Limb (tissue), 2 donors: ENCODE measurements around the gene ERGIC1.
"Not testable (repeated sequence)": the region's sequence is repeated elsewhere in the genome, so short reads cannot be mapped to it uniquely, and the experiment has no call there.

ENCODE experiments used
- DNase-seq, 2 donors: peaks; one replicate each; pipeline ENCODE4 v3.0.0-alpha.2; 2016; ENCODE audit errors: extremely low spot score in 2 of 2

The ERGIC1 gene

GRCh38 chr5:172846249-172846648 lies 12.2 kb downstream of the ERGIC1 start:
- no peak for DNase-seq

- DNase-seq = peak in 1 of 2 donors; percentile 7
Measured at GRCh38 chr5:172846677-172847076, 12.6 kb downstream of the ERGIC1 start.

DNA sequence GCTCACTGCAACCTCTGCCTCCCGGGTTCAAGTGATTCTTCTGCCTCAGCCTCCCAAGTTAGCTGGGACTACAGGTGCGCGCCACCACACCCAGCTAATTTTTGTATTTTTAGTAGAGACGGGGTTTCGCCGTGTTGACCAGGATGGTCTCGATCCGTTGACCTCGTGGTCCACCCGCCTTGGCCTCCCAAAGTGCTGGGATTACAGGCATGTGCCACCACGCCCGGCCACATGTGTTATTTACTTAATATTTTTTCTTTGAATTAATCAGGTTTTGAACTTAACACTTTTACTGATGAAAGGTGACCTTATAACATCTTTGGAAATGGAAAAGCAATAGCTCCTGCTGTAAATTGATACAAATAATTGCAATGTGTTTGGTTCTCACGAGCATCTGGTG lies 13.5 kb downstream of the ERGIC1 start:
- DNase-seq = not testable (repeated sequence)

- no peak for DNase-seq
Measured at GRCh38 chr5:172848419-172848818, 14.4 kb downstream of the ERGIC1 start.

DNA sequence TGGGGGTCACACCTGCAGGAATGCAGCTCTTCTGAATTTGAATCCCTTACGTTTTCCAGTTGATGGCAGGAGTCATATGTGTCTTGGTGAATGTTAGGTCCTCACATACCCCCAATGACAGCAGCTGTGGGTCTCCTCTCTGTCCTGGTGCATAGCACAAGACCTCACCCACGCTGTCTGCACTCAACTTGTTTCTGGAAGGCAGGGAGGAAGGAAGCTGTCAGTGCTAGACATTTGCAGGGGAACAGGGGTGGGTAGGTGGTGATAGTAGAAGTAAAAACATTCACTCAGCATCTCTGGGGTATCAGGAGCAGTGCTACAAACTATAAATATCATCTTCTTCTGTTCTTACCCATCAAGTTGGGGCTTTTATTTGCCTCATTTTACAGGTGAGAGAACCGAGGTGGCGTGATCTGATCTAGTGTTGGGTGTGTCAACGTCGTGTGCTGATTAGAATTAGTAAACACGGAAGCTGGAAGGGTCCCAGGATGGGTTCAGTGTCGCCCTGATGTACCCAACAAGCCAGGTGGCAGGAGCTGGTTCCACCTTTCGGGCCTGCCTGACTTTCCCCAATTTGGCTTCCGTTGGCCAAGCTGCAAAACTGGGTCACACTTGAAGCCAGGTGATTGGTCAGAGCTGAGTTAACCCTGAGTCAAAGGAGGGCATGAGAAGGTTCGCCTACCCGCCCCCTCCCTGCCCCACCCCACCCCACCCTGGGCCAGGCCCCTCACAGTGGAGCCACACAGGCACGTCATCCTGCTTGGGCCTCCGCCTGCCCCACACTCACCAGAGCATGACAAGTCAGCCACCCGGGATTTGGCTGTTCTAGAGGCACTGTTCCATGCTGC lies 15.8 kb downstream of the ERGIC1 start:
- no peak for DNase-seq

GRCh38 chr5:172850454-172850797 lies 16.4 kb downstream of the ERGIC1 start:
- DNase-seq = no peak

DNA sequence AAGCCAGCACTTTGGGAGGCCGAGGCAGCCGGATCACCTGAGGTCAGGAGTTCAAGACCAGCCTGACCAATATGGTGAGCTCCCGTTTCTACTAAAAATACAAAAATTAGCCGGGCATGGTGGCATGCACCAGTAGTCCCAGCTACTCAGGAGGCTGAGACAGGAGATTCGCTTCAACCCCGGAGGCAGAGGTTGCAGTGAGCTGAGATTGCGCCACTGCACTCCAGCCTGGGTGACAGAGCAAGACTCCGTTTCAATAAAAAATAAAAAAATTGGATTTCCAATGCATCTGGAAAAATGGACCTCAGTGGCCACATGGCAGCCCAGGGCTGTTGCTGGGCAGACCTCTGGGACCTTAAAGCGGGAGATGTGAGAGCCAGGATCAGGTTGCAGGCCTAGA lies 17.2 kb downstream of the ERGIC1 start:
- DNase-seq = not testable (repeated sequence)

GRCh38 chr5:172852490-172853354 lies 18.7 kb downstream of the ERGIC1 start:
- DNase-seq = no peak

- no peak for DNase-seq
Measured at GRCh38 chr5:172853355-172853975, 19.4 kb downstream of the ERGIC1 start.

GRCh38 chr5:172854451-172854871 lies 20.4 kb downstream of the ERGIC1 start:
- no peak for DNase-seq

DNA sequence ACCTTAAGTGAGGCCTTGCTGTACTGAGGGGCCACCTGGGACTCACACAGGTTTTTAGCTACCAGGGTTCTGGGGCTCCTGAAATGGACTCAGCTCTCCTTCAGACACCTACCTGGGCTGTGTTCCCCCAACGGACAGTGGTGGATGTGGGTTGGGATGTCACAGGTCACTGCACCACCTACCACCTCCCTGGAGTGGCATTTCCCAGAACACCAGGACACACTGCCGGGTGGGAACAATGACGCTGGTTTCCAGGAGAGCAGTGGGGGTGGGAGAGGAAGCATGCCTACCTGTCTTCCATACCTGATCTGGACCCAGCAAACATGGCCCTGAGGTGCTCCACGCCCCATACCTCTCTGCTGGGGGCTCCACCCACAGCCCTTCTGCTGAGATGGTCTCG lies 20.9 kb downstream of the ERGIC1 start:
- no peak for DNase-seq

DNA sequence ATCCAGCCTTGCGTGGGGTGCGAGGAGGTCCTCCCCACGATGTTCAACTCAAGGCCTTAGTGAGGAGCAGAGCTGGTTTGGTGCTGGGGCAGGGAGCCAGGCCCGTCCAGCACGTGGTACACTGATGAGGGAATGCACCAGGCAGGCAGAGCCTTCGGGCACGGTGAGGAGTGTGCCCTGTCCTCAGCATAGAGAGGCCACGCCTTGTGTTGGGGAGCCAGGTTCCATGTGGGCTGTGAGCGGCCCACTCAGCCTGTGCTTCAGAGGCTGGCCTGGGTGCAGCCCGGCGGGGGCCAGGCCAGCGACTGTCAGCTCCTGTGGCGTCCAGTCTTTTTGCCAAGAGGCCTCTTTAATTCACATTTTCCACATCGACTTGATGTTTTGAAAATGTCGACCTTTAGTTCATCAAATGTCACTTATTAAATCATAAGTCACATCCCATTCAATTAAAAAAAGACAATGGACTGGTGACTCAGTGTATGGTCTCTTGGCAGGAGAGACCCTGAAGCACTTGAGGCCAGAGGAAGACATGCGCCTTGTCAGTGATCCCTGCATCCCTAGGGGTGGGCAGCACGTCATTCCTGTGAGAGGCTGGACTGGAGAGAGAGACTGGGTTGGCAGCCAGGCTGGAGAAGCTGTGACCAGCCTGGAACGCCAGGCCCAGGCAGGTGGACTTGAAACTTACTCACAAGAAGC lies 21.7 kb downstream of the ERGIC1 start:
- DNase-seq = no peak

- DNase-seq = no peak
Measured at GRCh38 chr5:172856336-172856735, 22.3 kb downstream of the ERGIC1 start.

- no peak for DNase-seq
Measured at GRCh38 chr5:172857982-172858381, 23.9 kb downstream of the ERGIC1 start.

DNA sequence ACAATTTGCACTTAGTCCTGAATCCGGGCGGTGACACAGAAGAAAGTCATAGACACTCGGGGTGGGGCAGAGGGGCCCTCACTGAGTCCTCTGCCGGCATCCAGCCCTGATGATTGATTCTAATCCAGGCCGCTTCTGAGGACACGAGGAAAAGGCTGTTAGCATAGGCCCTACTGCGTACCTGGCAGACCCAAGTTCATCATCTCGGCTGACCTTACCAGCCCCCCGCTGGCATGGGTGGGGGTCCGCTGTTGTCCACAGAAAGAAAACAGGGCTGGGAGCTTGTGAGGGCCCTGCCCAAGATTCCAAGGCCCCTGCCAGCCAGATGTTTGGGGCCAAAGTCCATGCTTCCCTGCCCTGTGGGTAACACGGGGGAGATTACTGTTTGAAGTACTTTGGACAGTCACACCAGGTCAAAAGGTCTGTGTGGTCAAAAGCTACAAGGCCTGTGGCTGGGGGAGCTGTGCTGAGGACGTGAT lies 24.5 kb downstream of the ERGIC1 start:
- no peak for DNase-seq

DNA sequence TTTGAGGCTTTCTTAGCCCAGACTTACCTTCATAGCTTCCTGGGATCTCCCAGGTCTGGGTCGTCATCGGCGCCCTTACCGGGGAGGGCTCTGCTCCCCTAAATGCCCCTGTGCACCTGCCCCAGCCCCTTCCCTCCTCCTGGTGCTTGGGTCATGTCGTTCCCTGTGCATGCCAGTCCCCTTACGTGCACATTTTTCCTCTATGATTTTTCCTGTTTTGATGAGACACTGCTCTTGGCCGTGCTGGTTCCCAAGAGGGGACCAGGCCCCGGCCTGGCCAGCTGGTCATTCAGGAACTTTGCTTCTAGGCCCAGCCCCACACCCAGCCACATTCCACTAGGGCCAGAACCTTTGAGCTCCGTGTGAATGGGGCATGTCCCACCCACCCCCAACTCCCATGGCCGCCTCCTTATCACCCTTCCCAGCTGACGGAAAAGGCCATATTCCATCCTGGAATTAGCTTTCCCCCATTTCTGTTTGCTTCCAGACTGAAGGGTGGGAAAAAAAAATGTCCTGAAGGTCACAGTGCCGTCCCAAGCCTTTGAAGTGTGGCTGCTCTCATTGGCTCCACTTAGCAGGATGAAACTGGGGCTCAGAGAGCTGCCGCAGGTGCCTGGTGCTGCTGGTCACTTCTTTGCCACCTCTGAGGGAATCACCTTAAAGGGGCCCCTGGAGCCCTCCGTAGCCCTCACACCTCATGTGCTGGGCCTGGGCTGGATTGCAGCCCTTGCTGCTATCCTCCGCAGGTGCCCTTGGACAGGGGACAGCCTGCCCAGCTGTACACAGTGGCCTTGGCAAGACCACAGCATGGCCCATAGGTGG lies 25.1 kb downstream of the ERGIC1 start:
- no peak for DNase-seq

DNA sequence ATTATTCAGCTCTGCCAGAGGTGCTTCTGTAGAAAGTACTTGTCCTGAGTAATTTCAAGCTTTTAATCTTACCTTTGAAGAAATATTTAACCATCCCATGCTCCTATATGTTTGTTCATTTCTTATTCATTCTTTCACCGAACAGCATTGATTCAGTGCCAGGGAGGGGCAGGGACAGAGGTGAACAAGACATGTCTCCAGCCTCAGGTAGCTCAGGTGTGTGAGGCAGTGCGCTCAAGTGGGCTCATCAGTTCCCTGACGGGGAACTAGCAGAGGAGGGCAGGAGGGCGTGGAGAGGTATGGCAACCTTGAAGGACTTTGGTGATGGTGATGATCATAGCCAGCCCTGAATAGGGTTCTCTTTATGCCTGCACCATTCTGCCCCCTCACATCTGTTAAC lies 25.9 kb downstream of the ERGIC1 start:
- DNase-seq = no peak

GRCh38 chr5:172860520-172861443 lies 26.7 kb downstream of the ERGIC1 start:
- DNase-seq = no peak

DNA sequence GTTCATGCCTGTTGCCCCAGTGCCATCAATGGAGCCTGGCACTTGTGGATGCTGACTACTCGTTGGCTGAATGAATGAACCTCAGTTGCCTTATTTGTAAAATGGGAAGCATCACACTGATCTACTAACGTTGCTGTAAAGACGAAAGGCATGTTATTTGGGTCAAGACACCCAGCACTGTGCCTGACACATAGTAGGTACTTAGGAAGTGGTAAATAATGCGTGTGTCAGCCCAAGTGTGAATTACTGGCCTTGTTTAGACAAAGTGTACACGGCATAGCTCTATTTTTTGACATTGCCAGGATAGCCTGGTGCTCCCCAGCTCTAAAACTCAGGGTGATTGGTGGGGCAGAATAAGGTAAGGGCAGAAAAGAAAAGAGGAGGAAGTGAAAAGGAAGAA lies 27.4 kb downstream of the ERGIC1 start:
- DNase-seq = no peak
